ENCODE measurements around the gene WDTC1.

WDTC1 gene

GRCh38 chr1:27300341-27301051, 66.1 kb downstream of the WDTC1 start:
- peak; percentile 43 to 52 for DNase-seq (ENCODE audit: low read depth in 2 of 2, low spot score in 1 of 2)

GRCh38 chr1:27301052-27301422, 66.6 kb downstream of the WDTC1 start:
- no peak for DNase-seq (ENCODE audit: low read depth in 2 of 2, low spot score in 1 of 2)

- DNase-seq (ENCODE audit: low read depth in 2 of 2, low spot score in 1 of 2), result no peak
These were observed 67.3 kb downstream of the WDTC1 start for GRCh38 chr1:27301582-27302199.

GRCh38 chr1:27302612-27303011, 68.2 kb downstream of the WDTC1 start:
- no peak for DNase-seq (ENCODE audit: low read depth in 2 of 2, low spot score in 1 of 2)

GRCh38 chr1:27303509-27303908, 69.1 kb downstream of the WDTC1 start:
- DNase-seq (ENCODE audit: low read depth in 2 of 2, low spot score in 1 of 2), result no peak

GRCh38 chr1:27306071-27306470, 71.6 kb downstream of the WDTC1 start:
- no peak for DNase-seq (ENCODE audit: low read depth in 2 of 2, low spot score in 1 of 2)

- DNase-seq (ENCODE audit: low read depth in 2 of 2, low spot score in 1 of 2), result no peak
These were observed 72.7 kb downstream of the WDTC1 start for GRCh38 chr1:27306892-27307761.

GRCh38 chr1:27307874-27308598, 73.6 kb downstream of the WDTC1 start:
- DNase-seq (ENCODE audit: low read depth in 2 of 2, low spot score in 1 of 2), result no peak

- no peak for DNase-seq (ENCODE audit: low read depth in 2 of 2, low spot score in 1 of 2)
These were observed 79.7 kb downstream of the WDTC1 start for GRCh38 chr1:27314169-27314568.

- no peak for DNase-seq (ENCODE audit: low read depth in 2 of 2, low spot score in 1 of 2)
These were observed 80.3 kb downstream of the WDTC1 start for GRCh38 chr1:27314737-27315136.

GRCh38 chr1:27316860-27317259, 82.4 kb downstream of the WDTC1 start:
- DNase-seq (ENCODE audit: low read depth in 2 of 2, low spot score in 1 of 2), result no peak

GRCh38 chr1:27318136-27318535, 83.7 kb downstream of the WDTC1 start:
- no peak for DNase-seq (ENCODE audit: low read depth in 2 of 2, low spot score in 1 of 2)

GRCh38 chr1:27318596-27318995, 84.2 kb downstream of the WDTC1 start:
- DNase-seq (ENCODE audit: low read depth in 2 of 2, low spot score in 1 of 2), result no peak

- peak; percentile 94 for DNase-seq (ENCODE audit: low read depth in 2 of 2, low spot score in 1 of 2)
These were observed 87.6 kb downstream of the WDTC1 start, which contains the start of gene TMEM222 for GRCh38 chr1:27321813-27322568. TMEM222 (plus strand) TSS chr1:27322163; CDS start chr1:27322198, 35 bp downstream.

GRCh38 chr1:27322569-27323240, 88.3 kb downstream of the WDTC1 start:
- DNase-seq (ENCODE audit: low read depth in 2 of 2, low spot score in 1 of 2), result no peak

GRCh38 chr1:27325286-27325685, 90.9 kb downstream of the WDTC1 start:
- no peak for DNase-seq (ENCODE audit: low read depth in 2 of 2, low spot score in 1 of 2)

- no peak for DNase-seq (ENCODE audit: low read depth in 2 of 2, low spot score in 1 of 2)
These were observed 93.5 kb downstream of the WDTC1 start for GRCh38 chr1:27327964-27328363.

GRCh38 chr1:27330786-27331185, 96.4 kb downstream of the WDTC1 start:
- no peak for DNase-seq (ENCODE audit: low read depth in 2 of 2, low spot score in 1 of 2)

- DNase-seq (ENCODE audit: low read depth in 2 of 2, low spot score in 1 of 2), result no peak
These were observed 97.0 kb downstream of the WDTC1 start for GRCh38 chr1:27331426-27331825.

- no peak for DNase-seq (ENCODE audit: low read depth in 2 of 2, low spot score in 1 of 2)
These were observed 97.5 kb downstream of the WDTC1 start for GRCh38 chr1:27331922-27332321.

All from stimulated activated CD8-positive, alpha-beta memory T cell treated with anti-CD3 and anti-CD28 coated beads, Interleukin-4, amount 100 ng/mL, for 4 hours (primary cell).